A549 (cell line): ENCODE results near the gene PEX3. TPM values are rescaled to one million over a fixed set of nuclear protein-coding genes. Genes with fewer than 3 reads are reported as not detected.

Source experiments
- ATAC-seq, 2 experiments: fragments of 200-7000 bp in 1 of 2; fragments of >200 bp in 1 of 2; cut with Nextera tagmentation in 1 of 2; cut with Tn5 transposase in 1 of 2; 3 replicates each; pipeline versions ENCODE4 v1.8.0 to v1.9.1; 2018 to 2020; ENCODE audit warnings: mild to moderate bottlenecking in 1 of 2, moderate library complexity in 1 of 2
- CTCF ChIA-PET: fragments of 300-600 bp; sonication (Branson Sonifier 250); formaldehyde crosslinking; extraction: SDS; loops from one replicate; lab custom pipeline; 2021; ENCODE audit warnings: antibody characterized with exemption, inconsistent platforms; lab: Yijun Ruan, JAX
- POLR2A ChIA-PET: fragments of 350-600 bp; formaldehyde crosslinking; extraction: SDS; loops from one replicate; lab custom pipeline; 2021; ENCODE audit warnings: antibody characterized with exemption, inconsistent platforms; lab: Yijun Ruan, JAX
- DNase-seq, 2 experiments: peaks; one replicate each; pipeline versions ENCODE4 v3.0.0 to v3.0.0-alpha.2; 2011 to 2016; ENCODE audit warnings: low read depth in 1 of 2, low spot score in 1 of 2
- FAIRE-seq: peaks from 2 replicates; lab custom pipeline; 2011; peaks lifted over from hg19 to GRCh38; lab: Jason Lieb, UNC
- H3K27ac ChIP-seq, 2 experiments: fragments of >200 bp; sonication (Bioruptor Twin); formaldehyde crosslinking; 3 replicates each; pipeline ENCODE4 v1.5.1; 2016 to 2017
- H3K4me1 ChIP-seq: fragments of >200 bp; sonication (Bioruptor Twin); formaldehyde crosslinking; 3 replicates; pipeline ENCODE4 v1.6.1; 2016
- H3K4me2 ChIP-seq: fragments of >200 bp; sonication (Bioruptor Twin); formaldehyde crosslinking; 3 replicates; pipeline ENCODE4 v1.6.1; 2016
- H3K4me3 ChIP-seq: fragments of >200 bp; sonication (Bioruptor Twin); formaldehyde crosslinking; 3 replicates; pipeline ENCODE4 v1.5.1; 2016
- H3K9me3 ChIP-seq: fragments of >200 bp; sonication (Bioruptor Twin); formaldehyde crosslinking; 3 replicates; pipeline ENCODE4 v1.6.1; 2016
- BCL3 ChIP-seq: fragments of >200 bp; sonication (Bioruptor Twin); formaldehyde crosslinking; IDR thresholded peaks from 3 replicates; pipeline ENCODE4 v1.6.1; 2016
- CBX2 ChIP-seq: fragments of 200-600 bp; sonication (generic); IDR thresholded peaks from 2 replicates; pipeline ENCODE4 v1.6.1; 2016; ENCODE audit warnings: low read depth, mild to moderate bottlenecking, borderline replicate concordance
- CBX8 ChIP-seq: fragments of 200-600 bp; sonication (generic); IDR thresholded peaks from 2 replicates; pipeline ENCODE4 v1.6.1; 2016
- CHD2 ChIP-seq: fragments of 150-350 bp; IDR thresholded peaks from 2 replicates; pipeline ENCODE4 v1.6.1; 2014; ENCODE audit warnings: low read length; ENCODE audit not compliant: partially characterized antibody
- CHD4 ChIP-seq: fragments of 200-600 bp; sonication (generic); IDR thresholded peaks from 2 replicates; pipeline ENCODE4 v1.6.1; 2016; ENCODE audit warnings: antibody characterized with exemption, mild to moderate bottlenecking, borderline replicate concordance
- EHF ChIP-seq: fragments of 250-450 bp; sonication (Bioruptor Pico); IDR thresholded peaks from 2 replicates; pipeline ENCODE4 v1.5.0; 2020; ENCODE audit warnings: mild to moderate bottlenecking
- FOXS1 ChIP-seq: fragments of 250-450 bp; sonication (Bioruptor Pico); IDR thresholded peaks from 2 replicates; pipeline ENCODE4 v1.5.0; 2020; ENCODE audit warnings: mild to moderate bottlenecking, moderate library complexity
- GATA3 ChIP-seq: IDR thresholded peaks from 2 replicates; pipeline ENCODE4 v1.6.1; 2012; ENCODE audit warnings: borderline replicate concordance
- HMGXB4 ChIP-seq: fragments of 250-450 bp; sonication (Bioruptor Pico); IDR thresholded peaks from 2 replicates; pipeline ENCODE4 v1.5.0; 2021; ENCODE audit warnings: mild to moderate bottlenecking, moderate library complexity, borderline replicate concordance
- HOXA7 ChIP-seq: fragments of 250-450 bp; sonication (Bioruptor Pico); IDR thresholded peaks from 2 replicates; pipeline ENCODE4 v1.5.0; 2020; ENCODE audit warnings: mild to moderate bottlenecking, moderate library complexity
- HOXB5 ChIP-seq: fragments of 250-450 bp; sonication (Bioruptor Pico); IDR thresholded peaks from 2 replicates; pipeline ENCODE4 v1.5.0; 2020; ENCODE audit warnings: mild to moderate bottlenecking, moderate library complexity
- JUNB ChIP-seq: fragments of >200 bp; sonication (Bioruptor Twin); formaldehyde crosslinking; IDR thresholded peaks from 2 replicates; pipeline ENCODE4 v1.6.1; 2016
- KDM1A ChIP-seq: fragments of 200-600 bp; sonication (generic); IDR thresholded peaks from 2 replicates; pipeline ENCODE4 v1.6.1; 2016; ENCODE audit warnings: low read depth, mild to moderate bottlenecking
- KDM5A ChIP-seq: fragments of 200-600 bp; sonication (generic); IDR thresholded peaks from 2 replicates; pipeline ENCODE4 v1.6.1; 2016; ENCODE audit warnings: antibody characterized with exemption, mild to moderate bottlenecking
- MAX ChIP-seq: IDR thresholded peaks from 2 replicates; pipeline ENCODE4 v1.6.1; 2012
- NFE2L2 ChIP-seq: fragments of 150-350 bp; conservative IDR thresholded peaks from 2 replicates; pipeline ENCODE4 v1.6.1; 2014; ENCODE audit warnings: low read length
- POLR2AphosphoS2 ChIP-seq: conservative IDR thresholded peaks from 2 replicates; pipeline ENCODE4 v1.6.1; 2012; ENCODE audit warnings: low read length, improper control_type of control experiment, inconsistent platforms
- RAD21 ChIP-seq, 2 experiments: fragments of >200 bp in 1 of 2; sonication (Bioruptor Twin) in 1 of 2; formaldehyde crosslinking in 1 of 2; IDR thresholded peaks in 1 of 2; conservative IDR thresholded peaks in 1 of 2; 2 replicates in 1 of 2; 3 replicates in 1 of 2; pipeline ENCODE4 v1.6.1; 2012 to 2018; ENCODE audit warnings: inconsistent platforms in 1 of 2
- SMC3 ChIP-seq: fragments of >200 bp; sonication (Bioruptor Twin); formaldehyde crosslinking; IDR thresholded peaks from 3 replicates; pipeline ENCODE4 v1.6.1; 2018; ENCODE audit warnings: inconsistent platforms
- SREBF2 ChIP-seq: fragments of 450-650 bp; IDR thresholded peaks from 2 replicates; pipeline ENCODE4 v1.6.1; 2014; ENCODE audit warnings: mild to moderate bottlenecking, moderate library complexity
- TFCP2L1 ChIP-seq: fragments of 250-450 bp; sonication (Bioruptor Pico); IDR thresholded peaks from 2 replicates; pipeline ENCODE4 v1.5.0; 2021; ENCODE audit warnings: mild to moderate bottlenecking
- WGBS: methylation state at CpG from one replicate; pipeline ENCODE4 v1.1.6; 2017; ENCODE audit errors: missing lambda C conversion rate; 5-methylcytosine and 5-hydroxymethylcytosine counted together
- polyA plus RNA-seq, 4 experiments: library from polyadenylated mRNA; depleted of rRNA in 3 of 4; stranded (reverse); fragments of >200 nt; fragmentation: RNase III in 1 of 4; extraction: RNeasy Plus Mini Kit Qiagen cat#74134 plus additional on column Dnase treatment in 1 of 4; gene quantifications; 2 replicates in 3 of 4; 3 replicates in 1 of 4; pipeline ENCODE4 v1.2.3, GENCODE V29; 2011 to 2017
- TF ChIP-seq, protein P1 (sequence below): fragments of >200 bp; sonication (Bioruptor Twin); formaldehyde crosslinking; IDR thresholded peaks from 2 replicates; pipeline ENCODE4 v1.6.1; 2016

Gene PEX3
- polyA plus RNA-seq, 2 of the 4 experiments (the other 2 are of a cell fraction) = 15.1 to 25.9 TPM

DNA sequence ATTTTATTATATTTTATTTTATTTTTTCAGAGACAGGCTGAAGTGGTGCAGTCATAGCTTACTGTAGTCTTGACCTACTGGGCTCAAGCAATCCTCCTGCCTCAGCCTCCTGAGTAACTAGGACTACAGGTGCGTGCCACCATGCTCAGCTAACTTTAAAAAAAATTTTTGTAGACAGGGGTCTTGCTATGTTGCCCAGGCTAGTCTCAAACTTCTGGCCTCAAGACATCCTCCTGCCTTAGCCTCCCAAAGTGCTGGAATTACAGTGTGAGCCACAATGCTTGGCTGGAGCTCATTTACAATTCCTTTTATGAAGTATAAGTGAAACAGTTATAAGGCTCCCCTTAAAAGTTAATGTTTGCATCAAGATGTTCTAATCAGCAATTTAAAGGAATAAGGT, 46.4 kb downstream of the PEX3 start:
- ChIA-PET POLR2A (no interaction called here), CTCF (no interaction called here)
- no peak overlapping the region for H3K4me3 ChIP-seq
- H3K27ac ChIP-seq = no peak overlapping the region
- no peak for DNase-seq
- no peak for TF ChIP-seq CBX8
- TF ChIP-seq EHF (CRISPR knock-in tag) = no peak
- no peak for TF ChIP-seq BCL3
- TF ChIP-seq JUNB = no peak
- TF ChIP-seq GATA3 = no peak
- no peak for TF ChIP-seq TFCP2L1
- TF ChIP-seq SMC3 = no peak
- TF ChIP-seq HOXB5 = no peak
- TF ChIP-seq POLR2AphosphoS2 = no peak
- no peak for TF ChIP-seq HOXA7 (CRISPR knock-in tag)
- ATAC-seq = no peak
- WGBS = 100% methylated on average over 1 of the region's 1 CpG
- no peak for FAIRE-seq
- H3K4me2 ChIP-seq = no peak overlapping the region
- no peaks in the 10 kb centered on the region for H3K9me3 ChIP-seq
- H3K4me1 ChIP-seq = no peaks in the 10 kb centered on the region

- ChIA-PET POLR2A (no interaction called here), CTCF (no interaction called here)
- no peak overlapping the region for H3K27ac ChIP-seq
- TF ChIP-seq BCL3 (no peak), HMGXB4 (CRISPR knock-in tag) (no peak), RAD21 (conservative IDR thresholded peaks at IDR 0.05 in 1 of 2, IDR thresholded peaks at IDR 0.05 in 1 of 2) (no peak), FOXS1 (CRISPR knock-in tag) (no peak), CHD2 (no peak), HOXA7 (CRISPR knock-in tag) (no peak), NFE2L2 (no peak), CBX8 (no peak), CBX2 (no peak), KDM5A (no peak), SREBF2 (no peak), KDM1A (no peak), CHD4 (no peak), MAX (no peak)
- TF ChIP-seq, protein P1, sequence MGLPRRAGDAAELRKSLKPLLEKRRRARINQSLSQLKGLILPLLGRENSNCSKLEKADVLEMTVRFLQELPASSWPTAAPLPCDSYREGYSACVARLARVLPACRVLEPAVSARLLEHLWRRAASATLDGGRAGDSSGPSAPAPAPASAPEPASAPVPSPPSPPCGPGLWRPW = no peak
- FAIRE-seq (no peak), ATAC-seq (no peak), DNase-seq (no peak)
- 100% methylated on average over 4 of the region's 4 CpGs for WGBS
- H3K4me1 ChIP-seq = no peaks in the 10 kb centered on the region
- H3K4me3 ChIP-seq = no peak overlapping the region
- H3K9me3 ChIP-seq = no peaks in the 10 kb centered on the region
- H3K4me2 ChIP-seq = no peak overlapping the region
Measured at GRCh38 chr6:143498428-143498827, 47.8 kb downstream of the PEX3 start.
